GM19193 (cell line): ENCODE data around the gene BCL2A1.

ENCODE experiments used
- POLR2A ChIP-seq: IDR thresholded peaks from 4 replicates; pipeline ENCODE4 v1.6.1; 2011; ENCODE audit not compliant: insufficient read depth, insufficient read length; ENCODE audit errors: extremely low read depth

Gene BCL2A1

GRCh38 chr15:79919749-79920511, 51.1 kb downstream of the BCL2A1 start:
- TF ChIP-seq POLR2A, result no peak

DNA sequence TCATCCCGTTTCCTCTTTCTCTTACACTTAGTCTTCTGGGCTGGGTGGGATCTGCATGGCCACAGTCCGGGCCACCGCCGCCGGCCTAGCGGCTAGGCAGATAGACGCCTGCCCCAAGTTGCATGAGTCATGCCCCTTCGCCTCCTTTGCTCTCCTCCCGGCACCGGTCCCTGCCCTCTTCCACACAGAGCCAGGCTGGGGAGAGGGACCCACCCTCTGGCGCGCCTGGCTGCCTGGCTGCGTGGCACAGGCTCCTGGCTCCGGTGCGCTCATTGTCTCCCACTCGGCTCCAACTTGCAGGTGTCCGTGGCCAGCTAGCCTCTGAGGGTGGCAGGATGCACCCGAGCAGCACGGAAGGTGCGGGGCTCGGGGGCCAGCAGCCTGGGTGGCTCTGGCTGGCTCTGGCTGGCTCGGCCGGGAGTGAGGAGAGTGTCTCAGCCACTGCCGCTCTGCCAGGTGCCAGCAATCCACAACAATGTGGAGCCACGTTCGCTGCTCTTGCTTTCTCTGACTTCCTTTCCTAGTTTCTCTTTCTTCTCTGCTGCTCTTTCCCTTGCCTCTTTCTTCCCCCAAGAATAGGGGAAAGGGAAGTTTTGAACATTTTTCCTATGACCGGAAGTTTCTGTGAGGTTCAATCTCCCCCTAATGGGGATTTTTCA, 51.8 kb downstream of the BCL2A1 start:
- TF ChIP-seq POLR2A, result peak; percentile 24

GRCh38 chr15:79918278-79918677, 52.7 kb downstream of the BCL2A1 start:
- peak; percentile 40 for TF ChIP-seq POLR2A

GRCh38 chr15:79916502-79917132, 54.4 kb downstream of the BCL2A1 start:
- no peak for TF ChIP-seq POLR2A

DNA sequence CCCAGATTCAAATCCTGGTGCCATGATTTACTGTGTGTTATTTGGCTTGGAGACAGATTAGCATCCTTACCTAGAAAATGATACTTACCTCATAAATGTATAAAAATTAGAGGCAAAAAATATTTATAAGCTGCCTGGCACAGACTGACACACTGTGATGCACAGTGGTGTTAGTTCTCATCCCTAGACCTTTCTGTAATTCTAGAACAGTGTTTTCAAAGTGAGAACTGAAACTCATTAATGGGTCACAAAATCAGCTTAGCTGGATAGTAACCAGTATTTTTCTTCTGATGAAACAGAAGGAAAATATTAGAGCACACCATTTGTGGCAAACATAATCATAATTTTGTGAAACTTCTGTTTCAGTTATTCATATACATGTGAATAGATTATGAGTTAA, 56.3 kb downstream of the BCL2A1 start:
- no peak for TF ChIP-seq POLR2A
